GM12801 (cell line): ENCODE data around the gene PTS.

Source experiments
- CTCF ChIP-seq: IDR thresholded peaks from one replicate; pipeline ENCODE4 v1.5.1; 2011; ENCODE audit warnings: control low read depth; ENCODE audit not compliant: insufficient read length; ENCODE audit errors: extremely low read depth

Gene PTS

GRCh38 chr11:112248201-112248600, 22.0 kb downstream of the PTS start:
- no peak for TF ChIP-seq CTCF

- no peak for TF ChIP-seq CTCF
Observed at GRCh38 chr11:112249871-112250610, 23.8 kb downstream of the PTS start.

- no peak for TF ChIP-seq CTCF
Observed at GRCh38 chr11:112253605-112254242, 27.5 kb downstream of the PTS start.

- no peak for TF ChIP-seq CTCF
Observed at GRCh38 chr11:112255067-112255720, 29.0 kb downstream of the PTS start.

- no peak for TF ChIP-seq CTCF
Observed at GRCh38 chr11:112260490-112260889, 34.3 kb downstream of the PTS start, which contains the start of gene PLET1. TSS of gene PLET1 (minus strand) at chr11:112260860. CDS start at chr11:112260589, 271 bp downstream.

GRCh38 chr11:112265659-112266409, 39.6 kb downstream of the PTS start:
- TF ChIP-seq CTCF: no peak

GRCh38 chr11:112266410-112266778, 40.2 kb downstream of the PTS start:
- no peak for TF ChIP-seq CTCF
